GM21825 (cell line): ENCODE data around the gene C14orf119.

Experiments used
- ATAC-seq: cut with Tn5 transposase; IDR thresholded peaks from one replicate; pipeline ENCODE4 v1.9.1; 2021; ENCODE audit warnings: mild to moderate bottlenecking, moderate library complexity; ENCODE audit not compliant: unreplicated experiment

C14orf119 gene

GRCh38 chr14:23086565-23086964, 8.7 kb upstream of the C14orf119 start:
- no peak for ATAC-seq

GRCh38 chr14:23089498-23090253, 5.6 kb upstream of the C14orf119 start:
- no peak for ATAC-seq

GRCh38 chr14:23090254-23090636, 5.1 kb upstream of the C14orf119 start:
- ATAC-seq, result no peak

- no peak for ATAC-seq
Measured at GRCh38 chr14:23091294-23092225, 3.7 kb upstream of the C14orf119 start.

GRCh38 chr14:23093104-23093503, 2.2 kb upstream of the C14orf119 start:
- no peak for ATAC-seq

GRCh38 chr14:23093526-23093925, 1.8 kb upstream of the C14orf119 start:
- no peak for ATAC-seq

- no peak for ATAC-seq
Measured at GRCh38 chr14:23093991-23094665, 1.2 kb upstream of the C14orf119 start.

- peak; percentile 38 for ATAC-seq
Measured at GRCh38 chr14:23094666-23095195, 574 bp upstream of the C14orf119 start, which contains the start of gene ACIN1. TSS of gene ACIN1 (minus strand) at chr14:23095136. CDS start at chr14:23095112, 24 bp downstream.

- no peak for ATAC-seq
Measured at GRCh38 chr14:23097786-23098185, 2.5 kb downstream of the C14orf119 start.

- ATAC-seq, result no peak
Measured at GRCh38 chr14:23099212-23099861, 4.0 kb downstream of the C14orf119 start.

GRCh38 chr14:23101213-23101970, 6.1 kb downstream of the C14orf119 start:
- no peak for ATAC-seq

GRCh38 chr14:23101986-23102625, 6.8 kb downstream of the C14orf119 start:
- no peak for ATAC-seq

GRCh38 chr14:23102801-23103200, 7.5 kb downstream of the C14orf119 start:
- no peak for ATAC-seq

GRCh38 chr14:23103581-23103980, 8.3 kb downstream of the C14orf119 start:
- ATAC-seq, result no peak

- ATAC-seq, result no peak
Measured at GRCh38 chr14:23104070-23104590, 8.8 kb downstream of the C14orf119 start.

- ATAC-seq, result no peak
Measured at GRCh38 chr14:23104591-23105347, 9.5 kb downstream of the C14orf119 start, which contains the start of gene CIROP. TSS of gene CIROP (minus strand) at chr14:23104989. CDS start at chr14:23104920, 69 bp downstream.

GRCh38 chr14:23105348-23105824, 10.1 kb downstream of the C14orf119 start:
- ATAC-seq, result no peak

- no peak for ATAC-seq
Measured at GRCh38 chr14:23106747-23107045, 11.4 kb downstream of the C14orf119 start.
